ENCODE data around the gene ANTXR1.

ANTXR1 gene

GRCh38 chr2:69084492-69084891, 71.5 kb downstream of the ANTXR1 start:
- no peak for TF ChIP-seq ZFP3 (CRISPR knock-in tag; IDR thresholded peaks at IDR 0.05)
- no peak for TF ChIP-seq RARB (CRISPR knock-in tag; IDR thresholded peaks at IDR 0.05)
- no peak for TF ChIP-seq TCF4 (CRISPR knock-in tag; IDR thresholded peaks at IDR 0.05; ENCODE audit: borderline replicate concordance)
- TF ChIP-seq POU6F1 (CRISPR knock-in tag; IDR thresholded peaks at IDR 0.05; ENCODE audit: borderline replicate concordance, low read depth) = no peak
- no peak for TF ChIP-seq ZC3H10 (CRISPR knock-in tag; IDR thresholded peaks at IDR 0.05)
- TF ChIP-seq PPARA (CRISPR knock-in tag; IDR thresholded peaks at IDR 0.05; ENCODE audit: borderline replicate concordance) = no peak
- no peak for TF ChIP-seq TOX (CRISPR knock-in tag; IDR thresholded peaks at IDR 0.05; ENCODE audit: borderline replicate concordance)
- no peak for TF ChIP-seq ZNF565 (CRISPR knock-in tag; conservative IDR thresholded peaks at IDR 0.05; ENCODE audit: low read depth)
- TF ChIP-seq ZNF70 (CRISPR knock-in tag; IDR thresholded peaks at IDR 0.05) = no peak
- TF ChIP-seq ZNF8 (CRISPR knock-in tag; IDR thresholded peaks at IDR 0.05) = no peak
- no peak for TF ChIP-seq ZFP30 (CRISPR knock-in tag; IDR thresholded peaks at IDR 0.05)
- TF ChIP-seq CREB5 (CRISPR knock-in tag; IDR thresholded peaks at IDR 0.05; ENCODE audit: low read depth) = no peak
- no peak for TF ChIP-seq CSRNP3 (CRISPR knock-in tag; IDR thresholded peaks at IDR 0.05)
- no peak for ATAC-seq

GRCh38 chr2:69086466-69086865, 73.5 kb downstream of the ANTXR1 start:
- TF ChIP-seq ZC3H10 (CRISPR knock-in tag; IDR thresholded peaks at IDR 0.05) (no peak), ZNF70 (CRISPR knock-in tag; IDR thresholded peaks at IDR 0.05) (no peak), TSHZ2 (CRISPR knock-in tag; IDR thresholded peaks at IDR 0.05) (no peak), SNAI2 (CRISPR knock-in tag; IDR thresholded peaks at IDR 0.05) (no peak), TCF4 (CRISPR knock-in tag; IDR thresholded peaks at IDR 0.05; ENCODE audit: borderline replicate concordance) (no peak), ZNF565 (CRISPR knock-in tag; conservative IDR thresholded peaks at IDR 0.05; ENCODE audit: low read depth) (no peak), ESRRG (CRISPR knock-in tag; IDR thresholded peaks at IDR 0.05) (no peak)
- no peak for ATAC-seq

GRCh38 chr2:69087211-69087911, 74.4 kb downstream of the ANTXR1 start:
- no peak for TF ChIP-seq TCF4 (CRISPR knock-in tag; IDR thresholded peaks at IDR 0.05; ENCODE audit: borderline replicate concordance)
- no peak for TF ChIP-seq CSRNP3 (CRISPR knock-in tag; IDR thresholded peaks at IDR 0.05)
- no peak for TF ChIP-seq ARNTL (CRISPR knock-in tag; IDR thresholded peaks at IDR 0.05; ENCODE audit: borderline replicate concordance, low read depth)
- no peak for TF ChIP-seq ZNF8 (CRISPR knock-in tag; IDR thresholded peaks at IDR 0.05)
- no peak for TF ChIP-seq PATZ1 (CRISPR knock-in tag; IDR thresholded peaks at IDR 0.05; ENCODE audit: borderline replicate concordance)
- no peak for TF ChIP-seq RARB (CRISPR knock-in tag; IDR thresholded peaks at IDR 0.05)
- no peak for TF ChIP-seq ZFP30 (CRISPR knock-in tag; IDR thresholded peaks at IDR 0.05)
- TF ChIP-seq PPARA (CRISPR knock-in tag; IDR thresholded peaks at IDR 0.05; ENCODE audit: borderline replicate concordance) = no peak
- TF ChIP-seq POU6F1 (CRISPR knock-in tag; IDR thresholded peaks at IDR 0.05; ENCODE audit: borderline replicate concordance, low read depth) = no peak
- TF ChIP-seq ZNF565 (CRISPR knock-in tag; conservative IDR thresholded peaks at IDR 0.05; ENCODE audit: low read depth) = no peak
- no peak for TF ChIP-seq ZC3H10 (CRISPR knock-in tag; IDR thresholded peaks at IDR 0.05)
- TF ChIP-seq OSR1 (CRISPR knock-in tag; IDR thresholded peaks at IDR 0.05) = no peak
- no peak for TF ChIP-seq CSDC2 (CRISPR knock-in tag; IDR thresholded peaks at IDR 0.05)
- no peak for ATAC-seq
